Skeletal muscle tissue (tissue), 4 donors: Measurements from ENCODE around the gene ZNF566. TPM values are rescaled to one million over a fixed set of nuclear protein-coding genes. Genes with fewer than 3 reads are reported as not detected.

Experiments
- H3K27ac ChIP-seq: one replicate; pipeline ENCODE4 v1.7.0; 2013; ENCODE audit warnings: mild to moderate bottlenecking, low read depth, low read length, inconsistent platforms
- H3K27me3 ChIP-seq, 3 donors: one replicate each; pipeline ENCODE4 v1.7.0; 2013; ENCODE audit warnings: low read length in 3 of 3; ENCODE audit not compliant: control insufficient read depth in 3 of 3, insufficient read depth in 3 of 3
- H3K36me3 ChIP-seq, 3 donors: one replicate each; pipeline ENCODE4 v1.7.0; 2013; ENCODE audit warnings: low read length in 3 of 3; ENCODE audit not compliant: control insufficient read depth in 3 of 3, insufficient read depth in 3 of 3
- H3K4me1 ChIP-seq, 3 donors: one replicate each; pipeline ENCODE4 v1.7.0; 2013; ENCODE audit warnings: low read length in 3 of 3, mild to moderate bottlenecking in 3 of 3; ENCODE audit not compliant: control insufficient read depth in 3 of 3, insufficient read depth in 3 of 3
- H3K4me3 ChIP-seq, 3 donors: one replicate each; pipeline ENCODE4 v1.7.0; 2013; ENCODE audit warnings: low read length in 3 of 3
- H3K9ac ChIP-seq, 3 donors: one replicate each; pipeline ENCODE4 v1.7.0; 2013; ENCODE audit warnings: low read length in 3 of 3, mild to moderate bottlenecking in 3 of 3, moderate library complexity in 2 of 3, low read depth in 1 of 3
- H3K9me3 ChIP-seq, 3 donors: one replicate each; pipeline ENCODE4 v1.7.0; 2013; ENCODE audit warnings: low read length in 3 of 3; ENCODE audit not compliant: control insufficient read depth in 3 of 3
- total RNA-seq: library from RNA; depleted of rRNA; stranded (reverse); fragments of >200 nt; gene quantifications from one replicate; pipeline ENCODE4 v1.2.3, GENCODE V29; 2014
- donor health status: Osteomylitis.

Gene ZNF566
- total RNA-seq = 14.1 TPM

GRCh38 chr19:36489118-36489919, at the start of gene ZNF566:
Gene ZNF566, minus strand, starts transcription at chr19:36489561. Its CDS starts 13,004 bp downstream, at chr19:36476557.
- Histone ChIP-seq H3K36me3 (no peaks in the 10 kb centered on the region), H3K4me3 (peak within 1 kb of the TSS; percentile 89 to 100 (median 100)), H3K27me3 (no peaks in the 10 kb centered on the region), H3K9me3 (no peaks in the 10 kb centered on the region), H3K9ac (peak within 1 kb of the TSS; percentile 97 to 99 (median 99)), H3K27ac (peak within 1 kb of the TSS; percentile 97), H3K4me1 (peaks cover 13 to 23% (median 18%) of the 10 kb centered on the region in 3 donors)

DNA sequence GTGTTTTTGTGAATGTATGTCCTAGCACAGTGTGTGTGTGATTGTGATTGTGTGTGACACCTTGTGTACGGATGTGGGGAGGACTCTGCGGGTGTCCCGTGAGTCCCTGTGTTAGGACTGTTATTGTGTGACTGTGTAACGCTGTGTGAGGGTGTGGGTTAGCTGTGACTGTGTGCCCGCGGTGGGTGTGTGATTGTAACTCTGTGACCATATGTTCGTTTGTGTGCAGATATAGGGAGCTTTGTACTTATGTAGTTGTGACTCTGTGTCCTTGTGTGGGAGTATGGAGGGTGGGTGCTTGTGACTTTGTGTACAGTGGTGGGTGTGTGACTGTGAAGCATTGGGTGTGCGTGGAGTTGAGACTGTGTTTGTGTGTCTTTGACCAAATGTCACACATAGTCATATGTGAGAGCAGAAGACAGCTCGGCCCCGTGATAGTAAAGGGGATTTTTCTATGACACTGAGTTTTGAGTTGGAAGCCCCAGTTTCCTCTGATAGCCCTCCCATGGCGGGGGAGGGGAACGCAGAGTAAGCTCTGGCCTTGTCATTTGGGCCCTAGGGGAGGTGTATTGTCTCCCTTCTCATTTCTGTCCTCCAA, 39.7 kb upstream of the ZNF566 start:
- peaks cover 9 to 16% (median 12%) of the 10 kb centered on the region in 3 donors for H3K36me3 ChIP-seq
- peak overlapping the region; percentile 80 to 95 (median 93) for H3K9ac ChIP-seq
- H3K9me3 ChIP-seq = peaks cover 0 to 7% (median 7%) of the 10 kb centered on the region in 3 donors
- peak overlapping the region; percentile 91 for H3K27ac ChIP-seq
- no peaks in the 10 kb centered on the region for H3K27me3 ChIP-seq
- H3K4me1 ChIP-seq = peaks cover 7 to 19% (median 11%) of the 10 kb centered on the region in 3 donors
- peak overlapping the region; percentile 82 to 100 (median 85) for H3K4me3 ChIP-seq

- Histone ChIP-seq H3K27me3 (no peaks in the 10 kb centered on the region), H3K4me1 (peaks cover 7 to 19% (median 11%) of the 10 kb centered on the region in 3 donors), H3K9ac (peak within 1 kb of the TSS; percentile 93 to 95 (median 95)), H3K36me3 (peaks cover 11 to 14% (median 12%) of the 10 kb centered on the region in 3 donors), H3K27ac (peak within 1 kb of the TSS; percentile 91), H3K4me3 (peak within 1 kb of the TSS; percentile 82 to 100 (median 85)), H3K9me3 (peaks cover 0 to 7% (median 2%) of the 10 kb centered on the region in 3 donors)
Observed at GRCh38 chr19:36528194-36528920, 39.0 kb upstream of the ZNF566 start, which contains the start of gene ZNF260. Gene ZNF260, minus strand, starts transcription at chr19:36528271. Its CDS starts 13,033 bp downstream, at chr19:36515238.

DNA sequence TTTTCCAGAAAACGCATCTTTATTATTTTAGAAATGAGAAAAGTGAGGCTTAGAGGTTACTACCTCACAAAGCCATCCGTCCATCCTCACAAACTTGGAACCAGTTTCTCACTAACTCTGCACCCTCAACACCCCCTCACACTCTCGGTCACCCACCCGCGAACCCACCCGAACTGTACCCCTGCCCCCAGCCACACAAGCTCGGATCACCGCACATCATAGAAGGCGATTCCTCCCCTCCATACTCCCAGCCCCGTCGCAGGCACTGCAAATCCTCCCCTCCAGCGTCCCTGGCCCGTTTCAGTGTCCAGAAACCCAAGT, 38.5 kb upstream of the ZNF566 start:
- peak overlapping the region; percentile 93 to 95 (median 95) for H3K9ac ChIP-seq
- peak overlapping the region; percentile 91 for H3K27ac ChIP-seq
- peaks cover 2 to 7% (median 7%) of the 10 kb centered on the region in 3 donors for H3K9me3 ChIP-seq
- peaks cover 7 to 19% (median 11%) of the 10 kb centered on the region in 3 donors for H3K4me1 ChIP-seq
- peak overlapping the region; percentile 82 to 100 (median 85) for H3K4me3 ChIP-seq
- H3K27me3 ChIP-seq = no peaks in the 10 kb centered on the region
- H3K36me3 ChIP-seq = peaks cover 14 to 17% (median 16%) of the 10 kb centered on the region in 3 donors

DNA sequence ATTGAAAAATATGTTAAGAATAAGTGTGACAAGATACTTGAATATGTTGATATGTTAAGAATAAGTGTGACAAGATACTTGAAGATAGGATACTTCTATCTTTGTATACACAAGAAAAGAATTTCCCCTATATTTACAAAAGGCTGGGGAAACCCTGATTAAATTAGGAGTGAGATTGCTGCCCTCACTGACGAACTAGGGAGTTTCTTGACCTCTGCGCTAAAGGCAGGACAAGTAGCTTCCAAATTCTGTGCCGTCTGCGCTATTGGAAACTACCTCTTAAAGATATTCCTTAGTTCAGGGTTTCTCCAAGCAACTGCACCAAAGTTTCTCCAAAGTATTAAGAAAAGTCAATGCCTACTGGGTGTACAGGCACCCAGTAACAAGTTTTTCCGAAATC, 38.0 kb upstream of the ZNF566 start:
- peak overlapping the region; percentile 93 to 95 (median 95) for H3K9ac ChIP-seq
- H3K36me3 ChIP-seq = peaks cover 16 to 22% (median 16%) of the 10 kb centered on the region in 3 donors
- no peaks in the 10 kb centered on the region for H3K27me3 ChIP-seq
- no peak overlapping the region for H3K27ac ChIP-seq
- H3K4me1 ChIP-seq = peaks cover 7 to 19% (median 11%) of the 10 kb centered on the region in 3 donors
- peak overlapping the region; percentile 82 to 100 (median 85) for H3K4me3 ChIP-seq
- H3K9me3 ChIP-seq = peaks cover 2 to 9% (median 5%) of the 10 kb centered on the region in 3 donors

- H3K4me1 ChIP-seq = peaks cover 7 to 19% (median 11%) of the 10 kb centered on the region in 3 donors
- peak overlapping the region in 2 of 3 donors; percentile 49 to 82 for H3K4me3 ChIP-seq
Observed at GRCh38 chr19:36526581-36526980, 37.2 kb upstream of the ZNF566 start.

GRCh38 chr19:36524617-36525016, 35.3 kb upstream of the ZNF566 start:
- H3K9ac ChIP-seq = no peak overlapping the region
- H3K36me3 ChIP-seq = peaks cover 20 to 30% (median 21%) of the 10 kb centered on the region in 3 donors
- peaks cover 7 to 19% (median 11%) of the 10 kb centered on the region in 3 donors for H3K4me1 ChIP-seq
- H3K4me3 ChIP-seq = peak overlapping the region in 1 of 3 donors; percentile 23
- H3K27ac ChIP-seq = no peak overlapping the region
- no peaks in the 10 kb centered on the region for H3K27me3 ChIP-seq
- H3K9me3 ChIP-seq = peaks cover 2 to 7% (median 3%) of the 10 kb centered on the region in 3 donors

More at GRCh38 chr19:36526581-36526980, 37.2 kb upstream of the ZNF566 start:
- no peak overlapping the region for H3K9ac ChIP-seq
- H3K27ac ChIP-seq = no peak overlapping the region
- no peaks in the 10 kb centered on the region for H3K27me3 ChIP-seq
- peaks cover 2 to 9% (median 3%) of the 10 kb centered on the region in 3 donors for H3K9me3 ChIP-seq
- peaks cover 16 to 22% (median 19%) of the 10 kb centered on the region in 3 donors for H3K36me3 ChIP-seq

- no peak overlapping the region for H3K27ac ChIP-seq
- H3K9me3 ChIP-seq = peaks cover 25 to 60% (median 34%) of the 10 kb centered on the region in 3 donors
- peak overlapping the region in 2 of 3 donors; percentile 1 to 18 for H3K4me3 ChIP-seq
- no peak overlapping the region for H3K9ac ChIP-seq
- no peaks in the 10 kb centered on the region for H3K4me1 ChIP-seq
- H3K27me3 ChIP-seq = no peaks in the 10 kb centered on the region
- peaks cover 39 to 53% (median 48%) of the 10 kb centered on the region in 3 donors for H3K36me3 ChIP-seq
Observed at GRCh38 chr19:36514012-36514612, 24.8 kb upstream of the ZNF566 start.

- Histone ChIP-seq H3K36me3 (peaks cover 2 to 9% (median 6%) of the 10 kb centered on the region in 3 donors), H3K9me3 (peaks cover 10 to 27% (median 14%) of the 10 kb centered on the region in 3 donors), H3K27ac (no peak overlapping the region), H3K27me3 (no peaks in the 10 kb centered on the region), H3K4me3 (no peak overlapping the region), H3K9ac (no peak overlapping the region), H3K4me1 (no peaks in the 10 kb centered on the region)
Observed at GRCh38 chr19:36508325-36508724, 19.0 kb upstream of the ZNF566 start.
